GM12872 (cell line): ENCODE measurements around the gene SPACA9.

Experiments
- TF ChIP-seq, protein P1 (sequence below): IDR thresholded peaks from 3 replicates; pipeline ENCODE4 v1.5.1; 2011; ENCODE audit warnings: low read depth, mild to moderate bottlenecking, low read length, moderate library complexity; ENCODE audit not compliant: insufficient read depth

SPACA9 gene

DNA sequence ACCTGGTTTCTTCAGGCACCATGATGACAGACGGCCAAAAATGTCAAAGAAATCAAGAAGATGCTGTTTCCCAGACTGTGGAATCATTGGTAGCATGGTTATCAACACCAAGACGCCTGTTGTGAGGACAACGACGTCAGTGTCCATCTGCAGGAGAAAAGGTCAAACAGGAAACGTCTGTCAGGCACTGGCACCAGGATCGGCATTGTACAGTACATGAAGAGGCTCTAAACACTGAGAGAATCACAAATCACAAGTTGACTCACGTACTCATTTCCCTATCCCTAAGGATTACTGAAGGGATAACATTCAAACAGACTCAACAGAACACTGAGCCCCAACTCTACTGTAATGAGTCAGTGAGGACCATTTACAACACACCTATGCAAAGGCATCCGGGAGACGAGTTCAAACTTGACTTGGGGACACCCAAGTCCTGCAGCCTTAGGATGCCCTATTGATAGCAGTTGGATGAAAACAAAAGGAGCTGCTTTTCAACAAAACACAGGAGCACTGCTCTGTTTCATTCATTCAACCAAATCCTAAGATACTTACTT is 44.7 kb downstream of the SPACA9 start:
- TF ChIP-seq, protein P1, sequence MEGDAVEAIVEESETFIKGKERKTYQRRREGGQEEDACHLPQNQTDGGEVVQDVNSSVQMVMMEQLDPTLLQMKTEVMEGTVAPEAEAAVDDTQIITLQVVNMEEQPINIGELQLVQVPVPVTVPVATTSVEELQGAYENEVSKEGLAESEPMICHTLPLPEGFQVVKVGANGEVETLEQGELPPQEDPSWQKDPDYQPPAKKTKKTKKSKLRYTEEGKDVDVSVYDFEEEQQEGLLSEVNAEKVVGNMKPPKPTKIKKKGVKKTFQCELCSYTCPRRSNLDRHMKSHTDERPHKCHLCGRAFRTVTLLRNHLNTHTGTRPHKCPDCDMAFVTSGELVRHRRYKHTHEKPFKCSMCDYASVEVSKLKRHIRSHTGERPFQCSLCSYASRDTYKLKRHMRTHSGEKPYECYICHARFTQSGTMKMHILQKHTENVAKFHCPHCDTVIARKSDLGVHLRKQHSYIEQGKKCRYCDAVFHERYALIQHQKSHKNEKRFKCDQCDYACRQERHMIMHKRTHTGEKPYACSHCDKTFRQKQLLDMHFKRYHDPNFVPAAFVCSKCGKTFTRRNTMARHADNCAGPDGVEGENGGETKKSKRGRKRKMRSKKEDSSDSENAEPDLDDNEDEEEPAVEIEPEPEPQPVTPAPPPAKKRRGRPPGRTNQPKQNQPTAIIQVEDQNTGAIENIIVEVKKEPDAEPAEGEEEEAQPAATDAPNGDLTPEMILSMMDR, result no peak

DNA sequence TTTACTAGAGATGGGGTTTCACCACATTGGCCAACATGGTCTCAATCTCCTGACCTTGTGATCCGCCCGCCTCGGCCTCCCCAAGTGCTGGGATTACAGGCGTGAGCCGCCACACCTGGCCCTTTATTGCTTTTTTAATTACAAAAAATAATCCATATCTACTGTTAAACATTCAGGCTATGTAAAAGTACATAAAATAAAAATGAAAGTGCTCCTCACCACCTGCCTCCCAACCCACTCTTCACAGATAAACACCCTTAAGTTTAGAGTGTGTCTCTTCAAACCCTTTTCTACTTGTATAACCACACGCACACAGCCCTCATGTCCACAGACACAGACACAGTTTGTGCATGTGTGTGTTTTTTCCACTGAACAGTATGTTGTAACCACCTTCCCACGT is 49.0 kb downstream of the SPACA9 start:
- TF ChIP-seq, protein P1, result no peak

DNA sequence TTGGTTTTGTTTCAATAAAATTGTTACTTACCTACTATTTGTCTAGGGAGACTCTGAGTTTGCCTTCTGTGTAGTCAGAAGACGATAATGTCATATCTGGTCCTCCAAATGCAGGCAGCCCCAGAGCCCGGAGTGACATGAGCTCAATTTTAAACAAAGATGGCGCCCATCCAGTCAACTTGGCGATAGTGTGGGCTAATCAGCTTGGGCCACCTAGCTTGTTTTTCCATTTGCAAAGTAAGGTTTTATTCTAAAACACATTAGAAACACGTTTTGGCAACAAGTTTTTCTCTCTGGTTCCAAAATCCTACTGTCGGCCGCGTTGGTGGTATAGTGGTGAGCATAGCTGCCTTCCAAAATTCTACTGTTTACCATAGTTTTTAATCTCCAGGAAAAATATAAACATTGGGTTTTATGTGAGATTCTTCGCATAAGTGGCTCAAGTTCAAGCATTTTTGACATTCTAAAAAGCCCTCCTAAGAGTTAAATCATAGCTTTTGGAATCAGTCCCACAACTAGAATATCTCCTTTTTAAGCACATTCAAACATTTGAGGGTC is 52.6 kb downstream of the SPACA9 start:
- TF ChIP-seq, protein P1, result no peak

DNA sequence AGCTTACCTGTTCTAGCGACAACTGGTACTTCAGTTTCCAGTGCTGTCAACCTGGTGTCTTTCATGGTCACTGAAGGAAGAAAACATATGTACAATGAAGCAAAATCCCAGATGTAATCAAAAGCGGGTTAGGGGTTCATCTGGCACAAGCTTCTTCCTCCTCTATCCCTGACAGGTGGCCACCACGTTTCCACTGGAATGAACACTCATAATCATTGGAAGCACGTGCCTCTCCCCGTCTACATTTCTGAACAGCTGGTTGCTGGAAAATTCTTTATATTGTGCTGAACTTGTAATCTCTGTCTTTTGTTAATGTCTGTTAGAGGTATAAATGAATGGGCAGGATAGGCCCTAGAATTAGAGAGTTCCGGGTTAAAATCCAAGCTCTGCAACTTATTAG is 56.3 kb downstream of the SPACA9 start:
- TF ChIP-seq, protein P1, result no peak

DNA sequence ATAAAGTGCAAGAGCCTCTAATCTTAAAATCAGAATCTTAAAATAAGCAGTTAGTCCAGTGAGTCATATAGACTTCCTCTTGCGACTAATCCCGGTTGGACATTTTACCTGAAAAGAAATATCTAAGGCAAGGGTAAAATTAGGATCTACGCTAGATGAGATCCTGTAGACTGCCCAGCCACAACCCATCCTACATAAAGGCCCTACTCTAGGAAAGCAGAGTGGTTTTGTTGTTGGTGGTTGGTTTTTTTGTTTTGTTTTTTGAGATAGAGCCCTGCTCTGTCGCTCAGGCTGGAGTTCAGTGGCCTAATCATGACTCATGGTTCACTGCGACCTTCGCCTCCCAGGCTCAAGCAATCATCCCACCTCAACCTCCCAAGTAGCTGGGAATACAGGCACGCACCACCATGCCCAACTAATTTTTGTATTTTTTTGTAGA is 58.8 kb downstream of the SPACA9 start:
- TF ChIP-seq, protein P1, result no peak

DNA sequence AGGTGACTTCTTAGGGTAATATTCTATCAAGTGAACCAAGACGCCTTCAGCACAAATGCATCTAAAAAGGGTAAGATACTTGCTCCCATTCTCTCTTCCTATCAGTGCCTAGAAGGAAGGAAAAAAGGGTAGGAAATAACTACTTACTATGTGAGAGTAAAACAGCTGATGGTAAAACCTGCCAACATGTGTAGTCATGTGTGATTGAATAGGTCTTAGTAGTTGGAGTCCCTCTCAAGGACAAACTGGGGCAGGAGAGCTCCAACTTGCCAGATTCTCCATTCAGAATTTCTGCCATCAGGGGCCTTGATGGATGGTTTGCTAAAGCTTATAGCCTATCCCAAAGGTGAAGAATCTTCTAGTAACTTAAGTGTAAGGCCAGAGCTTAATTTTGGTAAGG is 60.5 kb downstream of the SPACA9 start:
- TF ChIP-seq, protein P1, result no peak
